GM20431 (cell line): ENCODE measurements around the gene OR5H1.

Experiments
- in situ Hi-C: fragments of 300-500 bp; cut with MseI, MboI; formaldehyde crosslinking; loops from one replicate; pipeline ENCODE4 v1.15.0; 2020; ENCODE audit warnings: low sequenced_read_pairs; ENCODE audit not compliant: unreplicated experiment

Gene OR5H1

GRCh38 chr3:98185180-98185579 is 54.7 kb downstream of the OR5H1 start:
- in situ Hi-C loops, result no loop called here
